GM23338 (cell line): Measurements from ENCODE around the gene HS3ST6. TPM values are rescaled to one million over a fixed set of nuclear protein-coding genes. Genes with fewer than 3 reads are reported as not detected.

Experiments
- ATAC-seq: fragments of 200-7000 bp; cut with Tn5 transposase; 3 replicates; pipeline ENCODE4 v1.9.1; 2020
- DNase-seq: peaks from one replicate; pipeline ENCODE4 v3.0.0-alpha.2; 2015; ENCODE audit warnings: low spot score
- H2AFZ ChIP-seq: fragments of 200-600 bp; sonication (generic); 2 replicates; pipeline ENCODE4 v1.8.0; 2016; ENCODE audit warnings: antibody characterized with exemption, mild to moderate bottlenecking, moderate library complexity
- H3F3A ChIP-seq: fragments of 200-600 bp; sonication (generic); replicated peaks from 2 replicates; pipeline ENCODE4 v1.8.0; 2017; ENCODE audit warnings: antibody characterized with exemption, mixed run types, low read depth
- H3K27ac ChIP-seq: fragments of 200-600 bp; sonication (generic); 2 replicates; pipeline ENCODE4 v1.6.1; 2016; ENCODE audit warnings: low read depth
- H3K27me3 ChIP-seq: fragments of 200-600 bp; sonication (generic); 2 replicates; pipeline ENCODE4 v1.8.0; 2016; ENCODE audit warnings: mild to moderate bottlenecking, mixed run types, moderate library complexity; ENCODE audit not compliant: insufficient read depth
- H3K36me3 ChIP-seq: fragments of 200-600 bp; sonication (generic); 2 replicates; pipeline ENCODE4 v1.8.0; 2016; ENCODE audit warnings: mild to moderate bottlenecking; ENCODE audit not compliant: insufficient read depth
- H3K4me1 ChIP-seq: fragments of 200-600 bp; sonication (generic); 2 replicates; pipeline ENCODE4 v1.8.0; 2016; ENCODE audit warnings: mild to moderate bottlenecking, moderate library complexity; ENCODE audit not compliant: insufficient read depth
- H3K4me2 ChIP-seq: fragments of 200-600 bp; sonication (generic); 2 replicates; pipeline ENCODE4 v1.7.1; 2017; ENCODE audit warnings: mixed run types
- H3K4me3 ChIP-seq: fragments of 200-600 bp; sonication (generic); 2 replicates; pipeline ENCODE4 v1.6.1; 2016; ENCODE audit warnings: mixed run types
- H3K79me2 ChIP-seq: fragments of 200-600 bp; sonication (generic); replicated peaks from 2 replicates; pipeline ENCODE4 v1.8.0; 2017; ENCODE audit warnings: mild to moderate bottlenecking; ENCODE audit not compliant: insufficient read depth
- H3K9me2 ChIP-seq: fragments of 200-600 bp; sonication (generic); 2 replicates; pipeline ENCODE4 v1.8.0; 2017; ENCODE audit not compliant: insufficient read depth
- H4K20me1 ChIP-seq: fragments of 200-600 bp; sonication (generic); replicated peaks from 2 replicates; pipeline ENCODE4 v1.8.0; 2017; ENCODE audit warnings: mild to moderate bottlenecking; ENCODE audit not compliant: insufficient read depth
- H3K27ac Mint-ChIP-seq: 2 replicates; pipeline ENCODE4 v1.8.0; 2020; ENCODE audit warnings: inconsistent platforms, mild to moderate bottlenecking, moderate library complexity, mixed read lengths
- H3K27me3 Mint-ChIP-seq: 3 replicates; pipeline ENCODE4 v1.8.0; 2022; ENCODE audit warnings: low read depth, mild to moderate bottlenecking, moderate library complexity, mixed read lengths, inconsistent platforms; ENCODE audit not compliant: insufficient read depth, poor library complexity
- H3K36me3 Mint-ChIP-seq: 3 replicates; pipeline ENCODE4 v1.8.0; 2021; ENCODE audit warnings: low read depth, mild to moderate bottlenecking, inconsistent platforms, moderate library complexity, mixed read lengths
- H3K4me1 Mint-ChIP-seq: 3 replicates; pipeline ENCODE4 v1.8.0; 2020; ENCODE audit warnings: mild to moderate bottlenecking, inconsistent platforms, mixed read lengths
- H3K4me3 Mint-ChIP-seq: 3 replicates; pipeline ENCODE4 v1.8.0; 2021; ENCODE audit warnings: moderate library complexity, mild to moderate bottlenecking, inconsistent platforms, mixed read lengths
- H3K9me3 Mint-ChIP-seq: 3 replicates; pipeline ENCODE4 v1.8.0; 2020; ENCODE audit warnings: moderate library complexity, mild to moderate bottlenecking, inconsistent platforms, mixed read lengths
- CREB1 ChIP-seq: fragments of 250-450 bp; sonication (Bioruptor Pico); IDR thresholded peaks from 2 replicates; pipeline ENCODE4 v1.5.0; 2020; ENCODE audit warnings: low read depth, mild to moderate bottlenecking, moderate library complexity
- CTCF ChIP-seq, 2 experiments: fragments of 200-600 bp in 1 of 2; sonication (generic) in 1 of 2; conservative IDR thresholded peaks; 2 replicates each; pipeline versions ENCODE4 v1.5.1 to v1.6.1; 2016 to 2017; ENCODE audit warnings: antibody characterized with exemption in 2 of 2, low read depth in 2 of 2, mild to moderate bottlenecking in 2 of 2, moderate library complexity in 1 of 2
- ETS1 ChIP-seq: IDR thresholded peaks from 2 replicates; pipeline ENCODE4 v1.6.1; 2016; ENCODE audit warnings: antibody characterized with exemption
- EZH2 ChIP-seq: fragments of 200-600 bp; sonication (generic); IDR thresholded peaks from one replicate; pipeline ENCODE4 v1.8.0; 2017; ENCODE audit warnings: antibody characterized with exemption, mild to moderate bottlenecking, low read depth; ENCODE audit not compliant: unreplicated experiment
- EZH2phosphoT487 ChIP-seq: fragments of 200-600 bp; sonication (generic); IDR thresholded peaks from one replicate; pipeline ENCODE4 v1.8.1; 2018; ENCODE audit warnings: antibody characterized with exemption; ENCODE audit not compliant: unreplicated experiment
- JUNB ChIP-seq: IDR thresholded peaks from one replicate; pipeline ENCODE4 v1.6.1; 2016; ENCODE audit warnings: antibody characterized with exemption; ENCODE audit not compliant: unreplicated experiment
- NANOG ChIP-seq: IDR thresholded peaks from 2 replicates; pipeline ENCODE4 v1.6.1; 2016; ENCODE audit warnings: antibody characterized with exemption, borderline replicate concordance
- REST ChIP-seq: IDR thresholded peaks from one replicate; pipeline ENCODE4 v1.6.1; 2018; ENCODE audit warnings: antibody characterized with exemption; ENCODE audit not compliant: unreplicated experiment
- STAT1 ChIP-seq: IDR thresholded peaks from one replicate; pipeline ENCODE4 v1.6.1; 2016; ENCODE audit warnings: antibody characterized with exemption; ENCODE audit not compliant: unreplicated experiment
- ZNF114 ChIP-seq: fragments of 250-450 bp; sonication (Bioruptor Pico); IDR thresholded peaks from 2 replicates; pipeline ENCODE4 v1.5.0; 2020; ENCODE audit warnings: mild to moderate bottlenecking, moderate library complexity
- ZNF331 ChIP-seq: fragments of 250-450 bp; sonication (Bioruptor Pico); IDR thresholded peaks from 2 replicates; pipeline ENCODE4 v1.5.0; 2020; ENCODE audit warnings: low read depth, mild to moderate bottlenecking, moderate library complexity
- polyA plus RNA-seq: library from polyadenylated mRNA; unstranded; fragments of >200 nt; fragmentation: Nextera tagmentation; extraction: Ambion mirVana; gene quantifications from 2 replicates; pipeline ENCODE4 v1.2.1, GENCODE V29; 2016
- total RNA-seq: library from RNA; depleted of rRNA; stranded (reverse); fragments of >200 nt; shearing (Covaris generic); gene quantifications from 2 replicates; pipeline ENCODE4 v1.2.3, GENCODE V29; 2014

The HS3ST6 gene
- total and polyA plus RNA-seq, 2 experiments from 2014 or later: 0.21 TPM; not detected in 1

GRCh38 chr16:1966460-1966859 is 48.2 kb upstream of the HS3ST6 start, which contains the start of gene RNF151:
RNF151 (plus strand) TSS chr16:1966856; CDS start chr16:1966882, 26 bp downstream.
- peaks cover 39% of the 10 kb centered on the region for H3K79me2 ChIP-seq
- DNase-seq: no peak
- ATAC-seq: no peak
- no peaks in the 10 kb centered on the region for H3K27me3 ChIP-seq
- H3K4me2 ChIP-seq: peak within 1 kb of the TSS; percentile 98
- H3K9me2 ChIP-seq: no peaks in the 10 kb centered on the region
- Mint-ChIP-seq H3K4me3 (peak within 1 kb of the TSS; percentile 91), H3K9me3 (peaks cover 9% of the 10 kb centered on the region; the same call in 2 of the 3 replicates), H3K27me3 (peaks cover 43% of the 10 kb centered on the region), H3K36me3 (peaks cover 33% of the 10 kb centered on the region), H3K4me1 (peaks cover 28% of the 10 kb centered on the region), H3K27ac (no peak within 1 kb of the TSS)
- peaks cover 21% of the 10 kb centered on the region for H4K20me1 ChIP-seq
- H3K4me1 ChIP-seq: peaks cover 31% of the 10 kb centered on the region; the same call in 1 of the 2 replicates
- H3K36me3 ChIP-seq: peaks cover 25% of the 10 kb centered on the region
- no peak within 1 kb of the TSS for H2AFZ ChIP-seq
- peak within 1 kb of the TSS; percentile 100 for H3K4me3 ChIP-seq
- no peak within 1 kb of the TSS for H3K27ac ChIP-seq
- peaks cover 25% of the 10 kb centered on the region for H3F3A ChIP-seq
- TF ChIP-seq JUNB (no peak), ZNF114 (CRISPR knock-in tag) (no peak), ZNF331 (CRISPR knock-in tag) (no peak), CTCF (conservative IDR thresholded peaks at IDR 0.05; ENCODE audit: low read depth in 2 of 2) (no peak), REST (no peak), EZH2phosphoT487 (no peak), EZH2 (no peak), STAT1 (no peak)

GRCh38 chr16:1965396-1966001 is 47.3 kb upstream of the HS3ST6 start:
- H3K4me2 ChIP-seq: peak overlapping the region; percentile 98
- no peaks in the 10 kb centered on the region for H3K27me3 ChIP-seq
- Mint-ChIP-seq H3K4me1 (peaks cover 30% of the 10 kb centered on the region), H3K27ac (peak overlapping the region; percentile 97), H3K4me3 (peak overlapping the region; percentile 91), H3K27me3 (peaks cover 50% of the 10 kb centered on the region), H3K36me3 (peaks cover 41% of the 10 kb centered on the region), H3K9me3 (peaks cover 8% of the 10 kb centered on the region; the same call in 2 of the 3 replicates)
- H4K20me1 ChIP-seq: peaks cover 23% of the 10 kb centered on the region
- peak overlapping the region; percentile 100 for H3K4me3 ChIP-seq
- peaks cover 39% of the 10 kb centered on the region for H3K79me2 ChIP-seq
- H3K9me2 ChIP-seq: no peaks in the 10 kb centered on the region
- H3K36me3 ChIP-seq: peaks cover 25% of the 10 kb centered on the region
- peaks cover 34% of the 10 kb centered on the region for H3F3A ChIP-seq
- no peak for DNase-seq
- 0 out of 2 replicates have a peak overlapping the region, but pooled peaks have one; percentile 57 for H3K27ac ChIP-seq
- H3K4me1 ChIP-seq: peaks cover 35% of the 10 kb centered on the region; the same call in 1 of the 2 replicates
- no peak for ATAC-seq
- H2AFZ ChIP-seq: no peak overlapping the region
- TF ChIP-seq ZNF331 (CRISPR knock-in tag) (no peak), EZH2 (no peak), STAT1 (no peak), ETS1 (no peak), ZNF114 (CRISPR knock-in tag) (no peak), CREB1 (no peak), JUNB (no peak), NANOG (no peak), EZH2phosphoT487 (no peak)
